ENCODE results near the gene PODXL.
"Not testable (repeated sequence)": the region's sequence is repeated elsewhere in the genome, so short reads cannot be mapped to it uniquely, and the experiment has no call there.

PODXL gene

DNA sequence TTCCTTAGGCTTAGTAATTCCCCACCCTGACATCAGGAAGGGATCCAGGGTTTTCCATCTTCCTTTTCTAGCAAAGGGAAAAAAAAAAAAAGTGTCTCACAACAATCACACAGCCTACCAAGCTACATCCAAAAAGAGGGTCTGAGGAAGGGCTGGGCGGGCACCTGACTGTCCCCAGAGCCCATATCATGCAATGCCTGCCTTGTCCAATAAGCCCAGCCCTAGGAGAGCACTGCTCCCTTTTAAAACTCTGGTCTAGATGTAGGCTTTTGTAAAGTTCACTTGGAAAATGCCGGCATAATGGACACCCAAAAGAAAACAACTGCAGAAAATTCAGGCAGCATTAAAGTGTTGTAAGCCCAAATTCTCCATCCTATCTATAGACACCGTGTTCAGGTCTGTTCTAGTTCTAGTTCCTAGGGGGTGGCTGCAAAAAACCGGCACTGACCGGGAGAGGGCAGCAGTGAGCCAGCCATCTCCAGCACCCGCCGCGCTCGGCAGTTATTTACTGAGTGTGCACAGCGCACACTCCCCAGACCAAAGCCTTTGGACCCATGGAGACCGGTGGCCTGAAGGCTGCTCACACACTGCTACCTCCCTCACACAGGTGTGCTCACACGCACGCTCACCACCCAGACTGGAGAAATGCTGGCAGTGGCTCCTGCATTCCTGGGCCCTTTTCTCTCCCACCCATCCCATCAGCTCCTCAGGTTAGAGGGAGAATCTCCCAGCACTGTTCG lies 48.7 kb downstream of the PODXL start:
- DNase-seq = peak; percentile 84

DNA sequence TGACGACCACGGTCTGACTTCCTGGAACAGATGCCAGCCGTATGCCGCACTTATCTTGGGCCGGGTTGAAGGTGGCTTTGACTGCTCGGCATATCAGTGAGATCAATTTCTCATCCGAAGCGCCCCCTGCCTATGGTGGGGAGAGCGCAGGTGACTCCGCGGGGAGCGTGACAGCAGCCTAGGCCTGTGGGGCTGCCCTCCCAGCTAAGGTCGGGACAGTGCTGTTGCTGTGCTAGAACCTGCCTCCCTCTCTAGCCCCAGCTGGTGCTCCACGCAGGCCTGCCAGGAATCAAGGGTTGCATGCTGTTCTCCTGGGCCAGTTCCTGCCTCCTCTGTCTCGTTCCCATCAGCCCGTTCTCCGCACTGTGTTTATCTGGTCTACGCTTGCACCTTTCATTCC lies 49.8 kb downstream of the PODXL start:
- no peak for DNase-seq

DNA sequence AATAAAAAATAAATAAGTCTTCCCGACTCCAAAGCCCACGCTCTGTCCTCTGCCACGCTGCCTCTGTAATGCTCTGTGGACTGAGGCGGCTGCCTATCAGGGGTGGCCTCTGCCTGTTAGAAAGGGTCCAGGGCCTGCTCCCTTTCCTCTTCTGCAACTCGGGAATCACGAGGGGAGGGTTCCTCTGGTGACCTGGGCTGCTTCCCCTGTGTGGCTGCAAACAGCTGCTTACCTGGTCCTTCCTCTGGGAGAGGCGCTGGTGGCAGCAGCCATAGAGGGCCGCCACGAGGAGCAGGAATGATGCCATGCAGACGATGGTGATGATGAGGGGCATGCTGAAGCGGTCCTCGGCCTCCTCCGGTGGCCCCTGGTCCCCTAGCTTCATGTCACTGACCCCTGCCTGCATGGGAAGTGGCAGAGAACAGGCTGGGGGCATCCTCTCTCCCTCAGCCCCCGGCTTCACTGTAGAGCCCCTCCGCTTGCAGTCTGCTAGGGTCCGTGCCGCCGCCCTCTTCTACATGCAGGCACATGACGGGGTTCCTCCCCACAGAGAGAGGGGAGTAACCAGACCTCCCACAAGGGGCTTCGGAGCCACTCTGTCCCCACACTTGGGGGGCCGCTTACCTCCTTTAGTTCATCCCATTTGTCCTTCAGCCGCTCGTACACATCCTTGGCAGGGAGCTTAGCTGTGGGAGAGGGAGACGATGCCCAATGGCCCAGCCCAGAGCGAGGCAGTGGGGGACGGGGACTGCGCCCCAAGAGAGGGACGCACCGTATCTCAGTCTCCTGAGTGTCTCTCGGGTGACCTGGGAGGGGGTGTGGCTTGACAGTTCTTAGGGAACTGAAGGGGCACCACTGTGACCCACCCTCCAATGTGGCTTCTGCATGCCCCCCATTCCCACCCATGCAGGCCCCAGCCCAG lies 50.5 kb downstream of the PODXL start:
- no peak for DNase-seq

DNA sequence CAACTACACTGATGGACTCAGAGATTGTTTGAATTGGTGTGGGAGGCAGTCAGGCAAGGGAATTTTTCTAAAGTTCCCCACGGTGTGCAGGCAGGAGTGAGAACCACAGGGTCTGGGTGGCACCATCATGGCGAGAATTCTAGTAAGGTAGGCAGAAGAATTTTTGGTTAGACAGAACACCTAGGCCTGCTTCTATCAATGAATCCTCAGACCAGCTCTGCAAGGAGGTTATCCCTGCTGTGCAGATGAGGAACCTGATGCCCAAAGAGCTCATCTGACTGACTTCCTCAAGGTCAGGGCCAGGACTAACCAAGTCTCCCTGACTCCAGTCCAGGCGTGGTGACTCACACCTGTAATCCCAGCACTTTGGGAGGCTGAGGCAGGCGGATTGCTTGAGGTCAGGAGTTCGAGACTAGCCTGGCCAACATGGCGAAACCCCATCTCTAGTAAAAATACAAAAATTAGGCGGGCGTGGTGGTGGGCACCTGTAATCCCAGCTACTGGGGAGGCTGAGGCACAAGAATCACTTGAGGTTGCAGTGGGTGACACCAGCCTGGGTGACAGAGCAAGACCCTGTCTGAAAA lies 51.3 kb downstream of the PODXL start:
- not testable (repeated sequence) for DNase-seq

DNA sequence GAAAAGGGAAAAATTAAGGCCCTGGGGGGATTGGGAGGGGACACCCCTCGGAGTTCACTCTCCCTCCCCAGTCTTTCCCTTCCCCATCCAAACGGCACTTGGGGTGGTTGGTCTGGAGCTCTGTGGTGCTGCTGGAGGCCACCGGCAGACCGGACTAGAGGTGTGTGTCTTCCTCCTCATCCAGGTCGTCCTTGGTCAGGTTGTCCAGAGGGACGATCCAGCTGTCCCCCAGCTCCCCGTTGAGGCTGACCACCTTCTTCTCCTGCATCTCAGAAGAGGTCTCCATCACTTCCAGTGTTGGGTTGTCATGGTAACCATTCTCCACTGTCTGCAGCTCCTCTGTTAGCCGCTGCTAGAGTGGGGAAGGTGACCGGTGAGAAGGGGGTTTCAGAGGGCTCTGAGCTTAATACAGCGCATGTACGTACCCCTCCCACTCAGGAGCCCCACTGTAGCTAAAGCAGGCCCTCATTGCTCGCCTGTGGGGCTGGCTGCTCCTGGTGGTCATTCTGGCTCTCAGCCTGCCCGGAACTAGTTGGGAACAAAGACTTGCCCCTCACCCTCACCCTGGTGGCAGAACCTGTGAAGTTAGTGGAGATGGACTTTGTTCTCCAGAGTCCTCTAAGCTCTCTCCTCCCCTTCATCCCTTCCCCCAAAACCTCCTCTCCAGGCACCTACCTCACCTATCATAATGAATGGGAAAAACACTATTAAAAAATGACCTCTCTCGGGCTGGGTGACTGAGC lies 52.1 kb downstream of the PODXL start:
- DNase-seq = no peak

DNA sequence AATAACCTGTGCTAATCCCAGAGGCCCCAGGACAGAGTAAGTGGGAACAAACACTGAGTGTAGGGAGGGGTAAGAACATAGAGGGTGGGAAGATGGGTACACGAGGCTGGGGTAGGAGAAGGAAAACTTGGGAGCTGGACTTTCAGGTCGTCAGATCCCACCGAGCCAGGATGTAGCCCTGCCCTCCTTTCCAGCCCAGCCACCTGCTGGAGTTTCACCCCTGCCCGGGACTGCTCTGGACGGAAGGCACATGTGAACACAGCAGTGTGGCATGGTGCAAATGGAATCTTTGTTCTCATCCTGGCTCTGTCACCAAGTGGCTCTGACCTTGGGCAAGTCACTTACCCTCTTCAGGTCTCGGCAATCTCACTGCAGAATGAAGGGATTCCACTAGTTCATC lies 52.8 kb downstream of the PODXL start:
- DNase-seq = no peak

DNA sequence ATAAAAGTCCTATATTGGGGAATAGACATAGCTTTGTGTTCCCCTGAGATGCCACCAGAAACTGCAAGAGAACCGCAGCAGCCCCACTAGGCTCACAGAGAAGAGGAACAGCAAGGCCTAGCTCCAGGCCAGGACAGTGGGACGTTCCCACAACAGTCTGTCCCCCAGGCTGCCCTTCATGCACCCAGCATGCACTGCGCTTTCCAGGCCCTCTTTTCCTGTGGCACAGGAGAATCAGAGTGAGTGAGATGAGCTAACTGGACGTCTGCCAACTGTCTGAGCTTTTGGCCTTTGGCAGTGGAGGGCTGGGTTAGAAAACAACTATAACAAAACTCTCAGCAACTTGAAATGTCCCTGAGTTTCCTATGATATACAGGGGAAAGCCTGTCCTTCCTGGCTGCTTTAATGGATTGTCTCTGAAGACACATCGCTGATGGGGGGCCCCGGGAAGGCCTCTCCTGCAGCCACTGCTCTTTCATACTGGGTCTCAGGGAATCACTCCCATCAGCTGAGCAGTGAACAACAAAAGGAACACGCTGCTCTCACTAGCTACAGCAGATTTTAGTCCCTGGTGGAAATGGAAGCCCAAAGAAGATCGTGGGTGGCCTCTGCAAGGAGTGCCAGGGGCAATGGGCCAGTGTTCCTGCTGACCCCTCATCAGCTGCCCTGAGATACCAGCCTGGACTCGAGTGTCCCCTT lies 53.5 kb downstream of the PODXL start:
- DNase-seq = no peak

DNA sequence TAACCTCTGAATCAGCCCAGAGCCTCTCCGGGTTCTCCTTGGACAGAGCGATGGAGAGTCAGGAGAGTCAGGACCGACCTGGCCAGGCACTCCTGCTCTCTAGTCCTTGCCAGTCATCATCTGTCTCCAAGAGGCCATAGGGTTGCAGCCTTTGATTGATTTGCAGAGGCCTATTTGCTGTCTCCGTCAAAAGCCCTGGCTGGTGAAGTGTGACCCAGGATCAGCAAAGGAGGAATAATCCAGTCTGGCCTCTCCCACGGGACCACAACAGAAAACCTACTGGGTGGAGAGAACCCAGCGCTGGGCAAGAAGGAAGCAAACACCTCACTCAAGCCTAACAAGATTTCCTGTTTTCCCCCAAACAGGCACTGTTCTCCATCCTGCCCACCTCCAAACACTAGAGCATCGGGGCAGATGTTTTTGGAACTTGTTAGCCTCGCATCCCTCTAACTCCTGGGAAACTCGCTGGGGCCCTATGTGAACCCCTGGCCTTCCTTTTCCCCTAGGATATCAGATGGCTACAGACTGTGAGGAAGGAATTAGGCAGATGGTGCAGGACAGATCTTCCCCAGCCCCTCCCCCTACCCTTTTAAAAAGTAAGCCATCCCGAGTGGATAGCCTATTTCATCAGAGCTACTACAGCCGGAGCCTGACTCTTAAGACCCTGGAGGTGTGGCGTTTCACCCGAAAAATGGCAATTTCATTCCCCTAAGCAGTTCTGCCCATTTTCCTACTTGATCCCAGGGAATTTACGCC lies 54.3 kb downstream of the PODXL start:
- no peak for DNase-seq

DNA sequence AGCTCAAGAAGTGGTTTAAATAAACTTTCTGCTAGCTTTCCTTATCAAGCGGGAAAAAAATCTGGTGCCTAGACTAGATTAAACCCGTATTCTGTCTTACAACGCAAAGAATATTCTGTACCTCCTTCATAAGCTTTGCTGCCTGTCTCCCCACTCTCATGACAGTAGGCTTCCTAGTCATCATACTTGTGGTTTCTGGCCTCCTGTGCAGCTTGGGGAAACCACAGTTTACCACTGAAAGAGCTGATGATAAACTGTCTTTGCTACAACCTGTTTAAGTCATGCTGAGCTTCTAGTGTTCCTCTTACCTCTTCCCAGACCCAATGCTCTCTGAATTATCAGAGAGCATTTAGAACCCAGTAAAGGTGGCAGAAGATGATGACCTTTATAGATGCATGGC lies 55.0 kb downstream of the PODXL start:
- DNase-seq = peak; percentile 85

DNA sequence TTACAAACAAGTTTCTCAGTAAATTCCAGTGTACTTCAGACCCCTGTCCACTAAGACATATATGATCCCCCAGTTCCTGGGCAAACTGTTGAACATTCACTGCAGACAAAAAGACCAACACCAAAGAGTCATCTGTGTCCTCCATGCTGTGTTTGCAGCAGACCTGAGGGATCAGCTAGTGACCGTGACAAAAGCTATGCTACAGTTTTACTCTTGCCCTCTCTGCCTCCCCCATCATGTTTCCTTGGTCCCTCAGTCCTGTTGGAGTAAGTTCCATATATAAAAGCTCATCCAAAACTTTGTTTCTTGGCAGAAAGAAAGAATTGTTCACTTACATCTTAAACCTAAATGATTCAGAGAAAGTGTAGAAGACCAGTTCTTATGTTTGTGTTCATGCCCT lies 56.1 kb downstream of the PODXL start:
- DNase-seq = no peak

DNA sequence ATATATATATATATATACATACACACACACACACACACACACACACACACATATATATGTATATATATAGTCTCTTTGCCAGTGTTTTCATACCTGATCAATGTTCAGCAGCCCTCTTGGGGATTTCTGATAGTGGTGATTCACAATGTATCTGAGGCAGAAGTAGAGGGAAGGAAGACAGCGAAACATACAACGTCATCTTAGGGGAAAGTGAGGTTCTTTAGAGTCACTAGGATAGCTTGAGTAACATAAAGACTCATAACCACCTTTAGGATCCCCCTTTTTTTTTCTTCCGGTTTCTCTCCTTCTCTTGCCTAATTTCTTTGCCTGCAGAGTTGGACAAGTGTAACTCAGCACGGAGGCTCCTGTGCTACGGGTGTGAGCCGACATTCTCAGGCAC lies 56.6 kb downstream of the PODXL start:
- no peak for DNase-seq

DNA sequence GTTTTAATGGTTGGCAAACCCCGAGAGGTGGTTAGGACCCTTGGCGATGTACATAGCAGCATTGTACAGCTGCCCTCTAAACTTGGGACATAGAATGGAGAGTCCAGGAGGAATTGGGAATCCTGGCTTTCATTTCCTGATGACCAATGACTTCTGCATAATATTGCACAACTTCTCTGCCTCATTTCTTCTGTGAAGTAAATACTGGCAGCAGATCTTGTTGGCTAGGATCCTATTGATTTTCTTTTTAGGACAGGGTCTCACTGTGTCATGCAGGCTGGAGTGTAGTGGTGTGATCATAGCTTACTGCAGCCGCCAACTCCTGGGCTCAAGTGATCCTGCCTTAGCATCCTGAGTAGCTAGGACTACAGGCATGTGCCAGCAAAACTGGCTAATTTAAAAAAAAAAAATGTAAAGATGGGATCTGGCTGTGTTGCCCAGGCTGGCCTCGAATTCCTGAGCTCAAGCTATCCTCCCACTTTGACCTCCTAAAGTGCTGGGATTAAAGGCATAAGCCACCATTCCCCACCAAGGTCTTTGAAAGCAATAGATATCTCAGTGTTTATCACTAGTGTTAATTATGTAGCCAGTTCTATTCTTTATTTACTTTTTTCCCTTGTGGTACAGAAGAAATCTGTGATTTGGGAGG lies 58.1 kb downstream of the PODXL start:
- no peak for DNase-seq

DNA sequence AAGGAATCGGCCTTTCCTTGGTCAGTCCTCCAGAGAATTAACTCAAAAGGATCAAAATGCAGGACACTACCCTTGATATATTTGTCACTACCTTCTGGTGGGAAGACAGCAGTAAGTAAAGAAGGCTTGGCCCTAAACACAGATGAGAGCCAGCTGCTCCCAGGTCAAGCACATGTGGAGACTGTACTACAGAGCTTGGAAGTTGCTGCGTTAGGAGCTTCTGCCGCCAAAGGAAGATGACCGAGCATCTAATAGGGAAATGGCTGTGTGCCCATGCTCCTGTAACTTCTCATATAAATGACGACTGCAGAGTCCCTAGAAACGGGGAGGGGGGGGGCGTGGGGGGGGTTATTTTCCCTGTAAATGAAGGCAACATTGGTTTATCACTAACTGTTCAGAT lies 59.0 kb downstream of the PODXL start:
- DNase-seq = no peak

DNA sequence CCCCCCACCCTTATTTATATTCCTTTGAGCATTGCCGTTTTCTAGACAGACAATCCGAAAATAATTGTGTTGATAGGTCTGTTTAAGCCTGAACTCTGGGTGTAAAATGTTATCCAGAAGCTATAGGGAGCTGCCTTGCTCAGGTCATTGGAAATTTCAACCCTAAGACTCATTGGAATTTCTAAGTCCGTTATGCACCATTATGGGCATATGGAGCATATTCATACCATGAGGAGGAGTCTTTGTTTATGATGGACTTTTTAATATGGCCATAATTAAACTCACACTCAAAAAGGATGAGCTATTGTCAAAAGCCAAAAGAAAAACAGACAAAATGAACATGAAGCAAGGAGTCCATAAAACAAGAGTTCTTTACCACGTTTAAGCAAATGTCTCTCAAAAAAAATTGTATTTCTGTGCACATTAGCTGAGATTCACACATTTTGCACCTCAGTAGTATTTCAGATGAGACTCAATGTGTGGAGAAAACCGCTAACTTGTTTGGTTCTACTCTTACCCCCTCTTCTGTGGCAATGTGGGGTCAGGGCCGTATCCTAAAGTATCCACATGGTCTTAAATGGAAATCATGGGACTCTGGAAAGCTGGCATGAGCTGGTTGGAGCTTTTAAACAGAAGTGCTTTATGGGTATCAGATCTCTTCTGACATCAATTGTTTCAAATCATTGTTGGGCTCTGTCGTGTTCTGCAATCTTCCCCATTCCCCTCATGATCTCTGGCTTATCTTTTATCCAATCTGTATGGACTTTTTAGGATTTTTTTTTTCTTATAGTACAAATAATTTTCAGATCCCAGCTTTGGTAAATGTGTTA lies 60.5 kb downstream of the PODXL start:
- DNase-seq = no peak

DNA sequence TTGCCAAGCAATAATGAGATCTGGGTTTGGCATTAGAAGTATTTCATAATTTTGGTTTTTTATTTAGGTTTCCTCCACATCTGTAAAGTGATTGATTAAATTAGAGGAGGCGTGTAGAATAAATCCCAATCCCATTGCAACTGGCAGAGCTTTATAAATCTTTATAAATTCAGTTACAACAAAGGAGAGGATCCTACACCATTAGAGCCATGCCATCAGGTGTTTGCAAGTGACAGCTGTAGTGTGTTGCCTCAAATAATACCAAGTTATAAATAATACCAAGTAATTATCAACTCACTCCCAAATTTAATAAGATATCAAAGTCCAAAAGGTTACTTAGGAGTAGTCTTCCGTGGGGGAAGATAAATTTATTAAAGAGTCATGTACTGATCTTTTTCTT lies 62.2 kb downstream of the PODXL start:
- no peak for DNase-seq

DNA sequence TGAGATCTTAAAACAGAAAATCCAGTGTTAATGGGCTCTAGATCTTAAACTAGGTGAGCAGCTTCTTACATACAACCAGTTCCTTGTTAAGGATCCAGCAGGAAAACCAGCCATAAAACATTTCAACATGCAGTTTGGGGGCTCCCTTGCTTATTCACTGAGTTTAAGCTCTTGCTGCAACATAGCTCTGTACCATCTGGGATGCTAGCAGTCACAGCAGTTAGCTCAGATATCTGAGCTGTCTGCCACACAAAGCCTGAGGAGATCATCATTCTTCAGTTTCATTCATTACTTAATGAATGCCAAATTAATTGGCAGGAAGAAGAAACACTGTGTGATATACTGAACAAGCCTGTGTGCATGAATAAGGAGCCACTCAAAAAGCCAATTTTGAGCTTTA lies 62.8 kb downstream of the PODXL start:
- no peak for DNase-seq

DNA sequence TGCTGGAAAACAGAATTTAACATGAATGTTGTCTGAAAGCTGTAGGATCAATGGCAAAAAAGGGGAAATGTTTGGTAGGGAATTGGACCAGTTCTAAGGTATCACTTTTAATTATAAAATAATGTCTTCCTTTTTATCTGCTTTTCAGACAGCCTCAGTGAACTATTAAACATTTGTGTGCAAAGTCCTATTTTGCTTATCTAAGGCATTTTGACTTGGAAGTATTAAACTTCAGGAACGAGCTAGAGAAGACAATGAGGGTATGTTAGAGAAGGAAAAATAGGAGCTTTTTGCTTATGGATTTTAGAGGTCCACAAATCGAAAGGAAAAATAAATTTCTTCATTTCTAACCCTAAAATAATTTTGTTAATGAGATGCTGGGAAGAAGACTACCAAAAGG lies 63.3 kb downstream of the PODXL start:
- no peak for DNase-seq

DNA sequence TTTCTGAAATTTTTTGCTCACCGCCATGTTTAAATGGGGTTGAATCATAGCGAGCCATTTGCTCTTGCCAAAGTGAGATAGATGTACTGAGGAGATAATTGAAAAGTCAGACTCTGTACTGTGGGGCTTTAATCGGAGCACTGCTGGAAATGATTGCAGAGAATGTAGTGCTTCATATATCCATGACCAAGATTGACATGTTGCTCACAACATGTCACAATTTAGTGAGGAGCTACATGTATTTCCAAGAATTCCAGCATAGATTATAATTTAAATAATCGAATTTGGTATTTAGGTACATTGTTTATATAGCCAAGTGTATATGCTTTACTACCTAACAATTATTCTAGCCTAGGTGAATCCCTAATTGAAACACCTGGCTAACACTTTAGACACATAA lies 66.5 kb downstream of the PODXL start:
- DNase-seq = no peak

DNA sequence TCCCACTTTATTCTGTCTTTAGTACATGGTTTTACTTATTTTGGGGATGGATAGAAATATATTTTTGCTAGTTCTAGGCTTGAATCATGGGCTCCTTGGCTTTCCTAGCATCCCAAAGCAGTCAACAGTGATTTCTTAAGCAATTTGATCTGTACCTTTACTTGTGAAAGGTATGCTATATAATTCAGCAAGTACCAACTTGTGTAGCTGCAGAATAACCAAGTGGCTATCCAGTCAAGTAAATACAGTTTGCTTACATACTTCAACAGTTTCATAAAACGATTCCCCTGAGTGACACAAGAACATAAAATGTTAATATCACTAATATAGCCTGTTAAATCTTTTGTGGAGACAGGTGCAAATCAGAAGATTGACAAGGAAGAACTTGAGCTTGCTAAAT lies 67.2 kb downstream of the PODXL start:
- no peak for DNase-seq

DNA sequence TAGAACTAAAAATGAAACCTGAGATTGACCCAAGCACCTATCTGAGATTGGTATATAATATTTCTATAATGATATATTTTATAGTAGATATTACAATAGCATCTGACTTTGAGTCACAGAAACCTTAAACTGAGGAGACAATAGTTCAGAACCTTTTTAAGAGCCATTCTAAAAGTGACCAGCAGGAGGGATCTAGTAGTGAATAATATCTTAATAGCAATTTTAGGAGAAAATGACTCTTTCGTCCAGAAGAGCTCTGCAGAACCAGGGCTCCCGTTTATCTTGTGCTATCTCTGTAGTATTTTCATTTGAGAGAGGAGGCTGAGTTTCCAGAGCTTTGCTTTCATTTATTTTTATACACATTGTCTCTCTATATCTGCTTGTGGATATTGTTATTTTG lies 68.1 kb downstream of the PODXL start:
- no peak for DNase-seq
